ENCODE measurements around the gene STK40.

DNA sequence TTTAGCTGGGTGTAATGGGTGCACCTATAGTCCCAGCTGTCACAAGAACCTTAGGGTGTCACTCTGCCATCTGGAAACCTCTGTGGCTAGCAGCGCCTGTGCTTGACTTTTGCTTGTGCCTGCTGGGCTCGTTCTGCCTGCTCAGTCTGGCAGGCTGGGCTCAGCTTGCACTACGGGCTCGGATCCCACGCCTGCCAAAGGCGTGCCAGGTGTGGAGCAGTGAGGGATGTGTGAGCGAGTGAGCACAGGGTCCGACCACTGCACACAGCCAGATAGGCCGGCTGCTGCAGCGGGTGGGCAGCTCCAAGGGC lies 14.7 kb upstream of the STK40 start:
- TF ChIP-seq, protein P1, sequence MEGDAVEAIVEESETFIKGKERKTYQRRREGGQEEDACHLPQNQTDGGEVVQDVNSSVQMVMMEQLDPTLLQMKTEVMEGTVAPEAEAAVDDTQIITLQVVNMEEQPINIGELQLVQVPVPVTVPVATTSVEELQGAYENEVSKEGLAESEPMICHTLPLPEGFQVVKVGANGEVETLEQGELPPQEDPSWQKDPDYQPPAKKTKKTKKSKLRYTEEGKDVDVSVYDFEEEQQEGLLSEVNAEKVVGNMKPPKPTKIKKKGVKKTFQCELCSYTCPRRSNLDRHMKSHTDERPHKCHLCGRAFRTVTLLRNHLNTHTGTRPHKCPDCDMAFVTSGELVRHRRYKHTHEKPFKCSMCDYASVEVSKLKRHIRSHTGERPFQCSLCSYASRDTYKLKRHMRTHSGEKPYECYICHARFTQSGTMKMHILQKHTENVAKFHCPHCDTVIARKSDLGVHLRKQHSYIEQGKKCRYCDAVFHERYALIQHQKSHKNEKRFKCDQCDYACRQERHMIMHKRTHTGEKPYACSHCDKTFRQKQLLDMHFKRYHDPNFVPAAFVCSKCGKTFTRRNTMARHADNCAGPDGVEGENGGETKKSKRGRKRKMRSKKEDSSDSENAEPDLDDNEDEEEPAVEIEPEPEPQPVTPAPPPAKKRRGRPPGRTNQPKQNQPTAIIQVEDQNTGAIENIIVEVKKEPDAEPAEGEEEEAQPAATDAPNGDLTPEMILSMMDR (IDR thresholded peaks at IDR 0.05; ENCODE audit: low read depth, low read length) = no peak
- TF ChIP-seq EZH2phosphoT487 (IDR thresholded peaks at IDR 0.05; ENCODE audit: low read depth) = no peak
